Memory B cell (primary cell): ENCODE data around the gene C2CD3.
"Not testable (repeated sequence)": the region's sequence is repeated elsewhere in the genome, so short reads cannot be mapped to it uniquely, and the experiment has no call there.

Experiments used
- ATAC-seq: fragments of 150-1000 bp; cut with Tn5 transposase; 2 replicates; pipeline ENCODE4 v1.10.0; 2021; ENCODE audit warnings: low read depth, mild to moderate bottlenecking, moderate library complexity
- DNase-seq, 2 donors: peaks; one replicate each; pipeline ENCODE4 v3.0.0; 2022; ENCODE audit warnings: low spot score in 2 of 2
- H3K27ac Mint-ChIP-seq: one replicate; pipeline ENCODE4 v1.8.0; 2022; ENCODE audit warnings: mild to moderate bottlenecking, moderate library complexity, mixed read lengths
- H3K27me3 Mint-ChIP-seq: one replicate; pipeline ENCODE4 v1.8.0; 2022; ENCODE audit warnings: mixed read lengths
- H3K36me3 Mint-ChIP-seq: one replicate; pipeline ENCODE4 v1.8.0; 2022; ENCODE audit warnings: mild to moderate bottlenecking, mixed read lengths
- H3K4me1 Mint-ChIP-seq: one replicate; pipeline ENCODE4 v1.8.0; 2022; ENCODE audit warnings: mixed read lengths
- H3K4me3 Mint-ChIP-seq: one replicate; pipeline ENCODE4 v1.8.0; 2022; ENCODE audit warnings: mild to moderate bottlenecking, moderate library complexity, mixed read lengths
- H3K9me3 Mint-ChIP-seq: one replicate; pipeline ENCODE4 v1.8.0; 2022; ENCODE audit warnings: mixed read lengths

The C2CD3 gene

DNA sequence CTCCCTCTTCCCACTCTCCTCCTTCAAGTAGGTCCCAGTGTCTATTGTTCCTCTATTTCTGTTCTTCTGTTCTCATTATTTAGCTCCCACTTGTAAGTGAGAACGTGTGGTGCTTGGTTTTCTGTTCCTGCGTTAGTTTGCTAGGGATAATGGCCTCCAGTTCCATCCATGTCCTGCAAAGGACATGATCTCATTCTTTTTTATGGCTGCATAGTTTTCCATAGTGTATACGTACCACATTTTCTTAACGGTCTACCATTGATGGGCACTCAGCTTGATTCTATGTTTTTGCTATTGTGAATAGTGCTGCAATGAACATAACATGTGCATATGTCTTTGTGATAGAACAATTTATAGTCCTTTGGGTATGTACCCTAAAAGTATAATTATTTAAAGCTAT, 26.2 kb downstream of the C2CD3 start:
- no peaks in the 10 kb centered on the region for H3K27me3 Mint-ChIP-seq
- DNase-seq (no peak), ATAC-seq (no peak)
- H3K4me3 Mint-ChIP-seq, result no peak overlapping the region
- no peaks in the 10 kb centered on the region for H3K9me3 Mint-ChIP-seq
- H3K4me1 Mint-ChIP-seq, result peaks cover 5% of the 10 kb centered on the region
- peaks cover 15% of the 10 kb centered on the region for H3K36me3 Mint-ChIP-seq
- H3K27ac Mint-ChIP-seq, result no peak overlapping the region

GRCh38 chr11:74142624-74143023, 28.2 kb downstream of the C2CD3 start:
- Mint-ChIP-seq H3K27ac (no peak overlapping the region), H3K4me3 (no peak overlapping the region), H3K27me3 (no peaks in the 10 kb centered on the region), H3K4me1 (peaks cover 3% of the 10 kb centered on the region), H3K36me3 (peaks cover 20% of the 10 kb centered on the region), H3K9me3 (no peaks in the 10 kb centered on the region)
- ATAC-seq (no peak), DNase-seq (no peak)

DNA sequence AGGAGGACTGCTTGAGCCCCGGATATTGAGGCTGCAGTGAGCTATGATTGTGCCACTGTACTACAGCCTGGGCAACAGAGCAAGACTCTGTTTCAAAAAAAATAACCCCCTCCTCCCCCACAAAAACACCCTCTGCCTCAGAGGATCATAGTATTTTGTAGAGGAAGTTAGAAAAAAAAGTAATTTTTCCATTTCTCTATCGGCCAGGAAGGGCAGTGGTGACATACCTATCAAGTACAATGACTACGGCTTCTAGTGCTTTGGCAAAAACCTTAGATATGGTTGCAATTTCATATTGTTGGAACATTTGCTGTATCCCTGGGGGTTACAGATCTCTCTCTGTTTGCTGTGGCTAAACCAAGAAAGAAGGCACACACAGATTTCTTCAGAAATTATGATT, 28.9 kb downstream of the C2CD3 start:
- Mint-ChIP-seq H3K27me3 (no peaks in the 10 kb centered on the region), H3K36me3 (peaks cover 23% of the 10 kb centered on the region), H3K9me3 (no peaks in the 10 kb centered on the region), H3K4me3 (no peak overlapping the region), H3K4me1 (peaks cover 3% of the 10 kb centered on the region), H3K27ac (no peak overlapping the region)
- no peak for DNase-seq
- no peak for ATAC-seq

DNA sequence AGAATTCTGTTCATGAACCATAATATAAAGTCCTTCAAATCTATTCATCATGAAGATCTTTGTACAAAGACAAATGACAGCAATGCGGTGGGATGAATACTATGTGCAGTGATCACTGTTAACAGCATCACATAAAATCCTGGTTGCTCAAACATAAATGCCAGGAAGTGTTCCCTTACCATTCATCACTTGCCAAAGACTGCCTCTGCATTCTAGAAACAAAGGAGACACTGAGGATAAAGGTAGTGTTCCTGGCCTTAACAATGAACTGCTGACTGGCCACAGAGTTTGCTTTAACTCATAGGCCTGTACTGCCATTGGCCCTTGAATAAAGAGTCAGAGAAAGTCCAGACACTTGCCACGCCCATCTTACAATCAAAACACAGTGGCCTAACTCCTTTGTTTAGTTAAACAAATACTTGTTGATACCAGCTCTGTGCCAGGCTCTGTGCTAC, 29.5 kb downstream of the C2CD3 start:
- Mint-ChIP-seq H3K27me3 (no peaks in the 10 kb centered on the region), H3K9me3 (no peaks in the 10 kb centered on the region), H3K4me1 (peaks cover 3% of the 10 kb centered on the region), H3K27ac (no peak overlapping the region), H3K36me3 (peaks cover 25% of the 10 kb centered on the region), H3K4me3 (no peak overlapping the region)
- DNase-seq (no peak), ATAC-seq (no peak)

GRCh38 chr11:74139919-74140431, 30.8 kb downstream of the C2CD3 start:
- H3K36me3 Mint-ChIP-seq, result peaks cover 28% of the 10 kb centered on the region
- not testable (repeated sequence) for H3K27me3 Mint-ChIP-seq, H3K9me3 Mint-ChIP-seq, DNase-seq, ATAC-seq, H3K4me1 Mint-ChIP-seq, H3K4me3 Mint-ChIP-seq, H3K27ac Mint-ChIP-seq

GRCh38 chr11:74139151-74139918, 31.5 kb downstream of the C2CD3 start:
- Mint-ChIP-seq H3K27me3 (no peaks in the 10 kb centered on the region), H3K27ac (no peak overlapping the region), H3K36me3 (peaks cover 26% of the 10 kb centered on the region), H3K4me3 (no peak overlapping the region), H3K9me3 (no peaks in the 10 kb centered on the region), H3K4me1 (peaks cover 3% of the 10 kb centered on the region)
- ATAC-seq (no peak), DNase-seq (no peak)

DNA sequence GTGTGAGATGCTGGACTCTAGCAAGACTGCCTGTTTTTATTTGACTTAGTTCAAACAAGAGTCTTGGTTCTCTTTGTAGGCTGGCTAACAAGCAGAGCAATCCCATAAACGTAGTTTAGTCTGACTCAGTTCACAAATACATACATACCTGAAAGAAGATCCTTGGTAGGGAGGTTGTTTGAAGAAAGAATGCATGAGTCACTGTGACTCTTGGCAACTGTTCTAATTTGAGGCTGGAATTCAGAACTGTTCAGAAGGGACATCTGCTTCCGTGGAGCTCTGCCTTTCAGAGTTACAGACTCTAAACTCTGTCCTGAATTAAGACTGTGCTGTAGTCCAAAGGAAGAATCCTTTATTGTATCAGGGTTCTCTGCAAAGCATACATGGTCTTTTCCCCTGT, 32.2 kb downstream of the C2CD3 start:
- ATAC-seq, result no peak
- Mint-ChIP-seq H3K27me3 (no peaks in the 10 kb centered on the region), H3K27ac (no peak overlapping the region), H3K4me3 (no peak overlapping the region), H3K36me3 (peaks cover 26% of the 10 kb centered on the region), H3K9me3 (no peaks in the 10 kb centered on the region), H3K4me1 (peaks cover 3% of the 10 kb centered on the region)
- no peak for DNase-seq

- no peak overlapping the region for H3K4me3 Mint-ChIP-seq
- H3K27ac Mint-ChIP-seq, result no peak overlapping the region
- no peaks in the 10 kb centered on the region for H3K27me3 Mint-ChIP-seq
- DNase-seq, result no peak
- H3K36me3 Mint-ChIP-seq, result peaks cover 30% of the 10 kb centered on the region
- H3K4me1 Mint-ChIP-seq, result peaks cover 3% of the 10 kb centered on the region
- no peak for ATAC-seq
- H3K9me3 Mint-ChIP-seq, result no peaks in the 10 kb centered on the region
These were observed 32.8 kb downstream of the C2CD3 start for GRCh38 chr11:74138021-74138420.

- DNase-seq (no peak), ATAC-seq (no peak)
- H3K36me3 Mint-ChIP-seq, result peaks cover 44% of the 10 kb centered on the region
- no peaks in the 10 kb centered on the region for H3K4me1 Mint-ChIP-seq
- H3K4me3 Mint-ChIP-seq, result no peak overlapping the region
- no peaks in the 10 kb centered on the region for H3K9me3 Mint-ChIP-seq
- H3K27me3 Mint-ChIP-seq, result no peaks in the 10 kb centered on the region
- no peak overlapping the region for H3K27ac Mint-ChIP-seq
These were observed 35.5 kb downstream of the C2CD3 start for GRCh38 chr11:74135127-74135840.

DNA sequence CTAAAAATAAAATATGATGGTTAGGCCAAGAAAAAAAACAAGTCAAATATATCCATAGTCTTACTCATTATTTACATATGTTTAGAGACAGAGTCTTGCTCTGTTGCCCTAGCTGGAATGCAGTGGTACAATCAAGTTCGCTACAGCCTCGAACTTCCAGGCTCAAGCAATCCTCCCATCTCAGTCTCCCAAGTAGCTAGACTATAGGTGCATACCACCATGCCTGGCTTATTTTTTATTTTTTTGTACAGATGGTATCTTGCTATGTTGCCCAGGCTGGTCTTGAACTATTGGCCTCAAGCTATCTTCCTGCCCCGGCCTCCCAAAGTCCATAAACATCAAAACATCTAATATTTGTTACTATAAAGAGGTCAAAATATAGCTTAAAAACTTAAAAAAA, 36.1 kb downstream of the C2CD3 start:
- Mint-ChIP-seq H3K9me3 (no peaks in the 10 kb centered on the region), H3K27me3 (no peaks in the 10 kb centered on the region), H3K36me3 (peaks cover 43% of the 10 kb centered on the region), H3K27ac (no peak overlapping the region), H3K4me1 (no peaks in the 10 kb centered on the region), H3K4me3 (no peak overlapping the region)
- DNase-seq, result no peak
- no peak for ATAC-seq

- ATAC-seq (no peak), DNase-seq (no peak)
- Mint-ChIP-seq H3K4me1 (no peaks in the 10 kb centered on the region), H3K27ac (no peak overlapping the region), H3K36me3 (peaks cover 36% of the 10 kb centered on the region), H3K4me3 (no peak overlapping the region), H3K9me3 (no peaks in the 10 kb centered on the region), H3K27me3 (no peaks in the 10 kb centered on the region)
These were observed 37.4 kb downstream of the C2CD3 start for GRCh38 chr11:74133436-74133835.

GRCh38 chr11:74132833-74133232, 38.0 kb downstream of the C2CD3 start:
- no peak for DNase-seq
- Mint-ChIP-seq H3K9me3 (no peaks in the 10 kb centered on the region), H3K27me3 (no peaks in the 10 kb centered on the region), H3K4me3 (no peak overlapping the region), H3K4me1 (no peaks in the 10 kb centered on the region), H3K27ac (no peak overlapping the region), H3K36me3 (peaks cover 32% of the 10 kb centered on the region)
- no peak for ATAC-seq

DNA sequence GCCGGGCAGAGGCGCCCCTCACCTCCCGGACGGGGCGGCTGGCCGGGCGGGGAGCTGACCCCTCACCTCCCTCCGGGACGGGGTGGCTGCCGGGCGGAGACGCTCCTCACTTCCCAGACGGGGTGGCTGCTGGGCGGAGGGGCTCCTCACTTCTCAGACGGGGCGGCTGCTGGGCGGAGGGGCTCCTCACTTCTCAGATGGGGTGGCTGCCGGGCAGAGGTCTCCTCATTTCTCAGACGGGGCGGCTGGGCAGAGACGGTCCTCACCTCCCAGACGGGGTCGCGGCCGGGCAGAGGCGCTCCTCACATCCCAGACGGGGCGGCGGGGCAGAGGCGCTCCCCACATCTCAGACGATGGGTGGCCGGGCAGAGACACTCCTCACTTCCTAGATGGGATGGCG, 41.7 kb downstream of the C2CD3 start:
- not testable (repeated sequence) for H3K27ac Mint-ChIP-seq, H3K9me3 Mint-ChIP-seq, H3K4me3 Mint-ChIP-seq, H3K4me1 Mint-ChIP-seq, H3K27me3 Mint-ChIP-seq, ATAC-seq, DNase-seq
- H3K36me3 Mint-ChIP-seq, result peaks cover 18% of the 10 kb centered on the region

GRCh38 chr11:74123008-74123448, 47.8 kb downstream of the C2CD3 start:
- Mint-ChIP-seq H3K27me3 (no peaks in the 10 kb centered on the region), H3K4me3 (no peak overlapping the region), H3K9me3 (peaks cover 2% of the 10 kb centered on the region), H3K36me3 (peaks cover 22% of the 10 kb centered on the region), H3K27ac (no peak overlapping the region), H3K4me1 (no peaks in the 10 kb centered on the region)
- ATAC-seq (no peak), DNase-seq (no peak)
